Mesenchymal stem cell (in vitro differentiated cells and primary cell): ENCODE data around the gene ATAD3A.
"Not testable (repeated sequence)": the region's sequence is repeated elsewhere in the genome, so short reads cannot be mapped to it uniquely, and the experiment has no call there.

Experiments used
- DNase-seq: peaks from one replicate; pipeline ENCODE4 v3.0.0-alpha.2; 2013
- H2AFZ ChIP-seq: one replicate; pipeline ENCODE4 v1.6.1; 2013; ENCODE audit warnings: low read depth, mild to moderate bottlenecking, control low read depth, inconsistent platforms, low read length, moderate library complexity
- H2AK5ac ChIP-seq: 2 replicates; pipeline ENCODE4 v1.6.1; 2013; ENCODE audit warnings: low read length, moderate library complexity, mild to moderate bottlenecking, inconsistent platforms; ENCODE audit not compliant: severe bottlenecking
- H2BK120ac ChIP-seq: one replicate; pipeline ENCODE4 v1.6.1; 2013; ENCODE audit warnings: low read depth, mild to moderate bottlenecking, inconsistent platforms, low read length, moderate library complexity
- H2BK12ac ChIP-seq, 2 experiments: one replicate each; pipeline ENCODE4 v1.6.1; 2013; ENCODE audit warnings: inconsistent platforms in 2 of 2, low read length in 2 of 2, mild to moderate bottlenecking in 2 of 2, moderate library complexity in 2 of 2, control low read depth in 1 of 2
- H2BK15ac ChIP-seq: one replicate; pipeline ENCODE4 v1.6.1; 2013; ENCODE audit warnings: mild to moderate bottlenecking, low read depth, inconsistent platforms; ENCODE audit not compliant: poor library complexity, severe bottlenecking
- H2BK5ac ChIP-seq: 2 replicates; pipeline ENCODE4 v1.6.1; 2013; ENCODE audit warnings: low read depth, mild to moderate bottlenecking, low read length, control low read depth, inconsistent platforms; ENCODE audit not compliant: poor library complexity, severe bottlenecking
- H3K14ac ChIP-seq, 2 experiments: one replicate each; pipeline ENCODE4 v1.6.1; 2013; ENCODE audit warnings: inconsistent platforms in 2 of 2, low read length in 2 of 2, control low read depth in 1 of 2, mild to moderate bottlenecking in 1 of 2, moderate library complexity in 1 of 2
- H3K18ac ChIP-seq, 2 experiments: one replicate each; pipeline ENCODE4 v1.6.1; 2013; ENCODE audit warnings: inconsistent platforms in 2 of 2, low read length in 2 of 2, control low read depth in 1 of 2, low read depth in 1 of 2, mild to moderate bottlenecking in 1 of 2
- H3K23ac ChIP-seq, 2 experiments: one replicate each; pipeline ENCODE4 v1.6.1; 2013; ENCODE audit warnings: inconsistent platforms in 2 of 2, low read length in 2 of 2, mild to moderate bottlenecking in 2 of 2, moderate library complexity in 2 of 2, control low read depth in 1 of 2
- H3K27ac ChIP-seq: 2 replicates; pipeline ENCODE4 v1.5.1; 2013; ENCODE audit warnings: mild to moderate bottlenecking, moderate library complexity, low read length, control low read depth, inconsistent platforms; ENCODE audit not compliant: poor library complexity, severe bottlenecking
- H3K27me3 ChIP-seq, 2 experiments: 2 replicates each; pipeline versions ENCODE4 v1.6.1 to v1.7.0; 2013; ENCODE audit warnings: low read length in 2 of 2, mild to moderate bottlenecking in 2 of 2, moderate library complexity in 2 of 2, control low read depth in 1 of 2, inconsistent platforms in 1 of 2; ENCODE audit not compliant: control insufficient read depth in 1 of 2, insufficient read depth in 1 of 2
- H3K36me3 ChIP-seq, 2 experiments: 2 replicates each; pipeline versions ENCODE4 v1.6.1 to v1.7.0; 2013; ENCODE audit warnings: low read length in 2 of 2, control low read depth in 1 of 2, inconsistent platforms in 1 of 2, low read depth in 1 of 2, mild to moderate bottlenecking in 1 of 2; ENCODE audit not compliant: insufficient read depth in 2 of 2, control insufficient read depth in 1 of 2
- H3K4ac ChIP-seq, 2 experiments: one replicate each; pipeline ENCODE4 v1.6.1; 2013; ENCODE audit warnings: inconsistent platforms in 2 of 2, low read length in 2 of 2, mild to moderate bottlenecking in 2 of 2, moderate library complexity in 2 of 2, control low read depth in 1 of 2, low read depth in 1 of 2
- H3K4me1 ChIP-seq: 2 replicates; pipeline ENCODE4 v1.6.1; 2013; ENCODE audit warnings: low read depth, low read length, control low read depth; ENCODE audit not compliant: control insufficient read depth, insufficient read depth
- H3K4me2 ChIP-seq: 2 replicates; pipeline ENCODE4 v1.6.1; 2013; ENCODE audit warnings: low read length, mild to moderate bottlenecking, inconsistent platforms; ENCODE audit not compliant: poor library complexity, severe bottlenecking
- H3K4me3 ChIP-seq, 2 experiments: 2 replicates each; pipeline versions ENCODE4 v1.5.1 to v1.7.0; 2013; ENCODE audit warnings: low read length in 2 of 2, mild to moderate bottlenecking in 2 of 2, control low read depth in 1 of 2, low read depth in 1 of 2; ENCODE audit not compliant: insufficient read depth in 1 of 2
- H3K79me1 ChIP-seq: replicated peaks from 2 replicates; pipeline ENCODE4 v1.6.1; 2013; ENCODE audit warnings: mild to moderate bottlenecking, control low read depth, low read length, inconsistent platforms; ENCODE audit not compliant: poor library complexity, severe bottlenecking
- H3K9ac ChIP-seq: 2 replicates; pipeline ENCODE4 v1.7.0; 2013; ENCODE audit warnings: mild to moderate bottlenecking, low read length, moderate library complexity
- H3K9me3 ChIP-seq: 2 replicates; pipeline ENCODE4 v1.7.0; 2013; ENCODE audit warnings: mild to moderate bottlenecking, low read length; ENCODE audit not compliant: control insufficient read depth
- H4K8ac ChIP-seq: one replicate; pipeline ENCODE4 v1.6.1; 2013; ENCODE audit warnings: inconsistent platforms, mild to moderate bottlenecking, low read length, moderate library complexity
- H4K91ac ChIP-seq: one replicate; pipeline ENCODE4 v1.6.1; 2013; ENCODE audit warnings: mild to moderate bottlenecking, low read length, inconsistent platforms
- WGBS: methylation state at CpG from one replicate; pipeline ENCODE4 v1.1.7; 2013; ENCODE audit warnings: mixed read lengths; 5-methylcytosine and 5-hydroxymethylcytosine counted together

Gene ATAD3A

GRCh38 chr1:1495461-1495975 is 16.4 kb upstream of the ATAD3A start:
- H3K14ac ChIP-seq, H2AFZ ChIP-seq, DNase-seq, H4K91ac ChIP-seq, H3K9ac ChIP-seq, H4K8ac ChIP-seq, H3K4me1 ChIP-seq, H3K27me3 ChIP-seq, H3K23ac ChIP-seq, H2BK12ac ChIP-seq, H2BK15ac ChIP-seq, H2BK5ac ChIP-seq, H2BK120ac ChIP-seq, H3K27ac ChIP-seq, H3K4me3 ChIP-seq, H3K4me2 ChIP-seq, H3K18ac ChIP-seq, H2AK5ac ChIP-seq, H3K4ac ChIP-seq: not testable (repeated sequence)
- 98% methylated on average over 16 of the region's 18 CpGs for WGBS
- Histone ChIP-seq H3K9me3 (peaks cover 17% of the 10 kb centered on the region), H3K79me1 (peaks cover 18% of the 10 kb centered on the region), H3K36me3 (peaks cover 38 to 56% of the 10 kb centered on the region in 2 experiments)

GRCh38 chr1:1504777-1505365 is 7.1 kb upstream of the ATAD3A start:
- H2BK15ac ChIP-seq, H2BK120ac ChIP-seq, H3K4ac ChIP-seq, H3K23ac ChIP-seq, H2AK5ac ChIP-seq, H3K4me1 ChIP-seq, H3K79me1 ChIP-seq, H3K18ac ChIP-seq, H3K14ac ChIP-seq, H3K4me3 ChIP-seq, H2AFZ ChIP-seq, H3K36me3 ChIP-seq, H2BK12ac ChIP-seq, H3K4me2 ChIP-seq, H3K27ac ChIP-seq, H3K27me3 ChIP-seq, H2BK5ac ChIP-seq, H3K9me3 ChIP-seq: not testable (repeated sequence)
- H4K8ac ChIP-seq, result peak overlapping the region; percentile 85
- H3K9ac ChIP-seq, result peak overlapping the region; percentile 69
- WGBS, result 81% methylated on average over 12 of the region's 16 CpGs
- DNase-seq, result peak; percentile 53
- peak overlapping the region; percentile 6 for H4K91ac ChIP-seq

- not testable (repeated sequence) for H3K27me3 ChIP-seq, H3K9me3 ChIP-seq, H3K18ac ChIP-seq, H4K91ac ChIP-seq, H3K79me1 ChIP-seq, H3K4me2 ChIP-seq, H2BK12ac ChIP-seq, H2AK5ac ChIP-seq, H4K8ac ChIP-seq, H3K36me3 ChIP-seq, H2BK15ac ChIP-seq, H3K23ac ChIP-seq, H3K14ac ChIP-seq, H2BK5ac ChIP-seq, H2BK120ac ChIP-seq, H2AFZ ChIP-seq, H3K4me3 ChIP-seq, H3K27ac ChIP-seq, H3K4me1 ChIP-seq, H3K4ac ChIP-seq
- DNase-seq, result peak; percentile 26
- 100% methylated on average over 2 of the region's 22 CpGs for WGBS
- H3K9ac ChIP-seq, result peak overlapping the region; percentile 69
Measured at GRCh38 chr1:1505366-1505798, 6.6 kb upstream of the ATAD3A start.

GRCh38 chr1:1505801-1506200 is 6.2 kb upstream of the ATAD3A start:
- Histone ChIP-seq H4K8ac (peak overlapping the region; percentile 49), H3K9ac (peak overlapping the region; percentile 41)
- H2BK15ac ChIP-seq, H3K18ac ChIP-seq, H4K91ac ChIP-seq, H2BK12ac ChIP-seq, H3K9me3 ChIP-seq, H3K27me3 ChIP-seq, H2AK5ac ChIP-seq, H2AFZ ChIP-seq, H3K4me2 ChIP-seq, DNase-seq, H3K79me1 ChIP-seq, H2BK5ac ChIP-seq, H3K4ac ChIP-seq, H3K36me3 ChIP-seq, H2BK120ac ChIP-seq, H3K14ac ChIP-seq, H3K23ac ChIP-seq, H3K4me3 ChIP-seq, H3K27ac ChIP-seq, H3K4me1 ChIP-seq: not testable (repeated sequence)
- 83% methylated on average over 4 of the region's 5 CpGs for WGBS
